BLaER1 (cell line): Measurements from ENCODE around the gene PPDPF.
"Not testable (repeated sequence)": the region's sequence is repeated elsewhere in the genome, so short reads cannot be mapped to it uniquely, and the experiment has no call there.

Experiments
- H3K27ac ChIP-seq: shearing (Covaris generic); formaldehyde crosslinking; 2 replicates; pipeline ENCODE4 v1.8.1; 2022
- H3K27me3 ChIP-seq: shearing (Covaris generic); formaldehyde crosslinking; 2 replicates; pipeline ENCODE4 v1.8.1; 2022
- H3K36me3 ChIP-seq: shearing (Covaris generic); formaldehyde crosslinking; 2 replicates; pipeline ENCODE4 v1.8.1; 2022
- H3K4me1 ChIP-seq: shearing (Covaris generic); formaldehyde crosslinking; 2 replicates; pipeline ENCODE4 v1.8.1; 2022
- H3K4me2 ChIP-seq: shearing (Covaris generic); formaldehyde crosslinking; 2 replicates; pipeline ENCODE4 v1.8.1; 2022
- H3K4me3 ChIP-seq: shearing (Covaris generic); formaldehyde crosslinking; 2 replicates; pipeline ENCODE4 v1.8.1; 2022
- H3K9ac ChIP-seq: shearing (Covaris generic); formaldehyde crosslinking; 2 replicates; pipeline ENCODE4 v1.8.1; 2022
- H3K9me3 ChIP-seq: shearing (Covaris generic); formaldehyde crosslinking; 2 replicates; pipeline ENCODE4 v1.8.1; 2022
- H4K20me1 ChIP-seq: shearing (Covaris generic); formaldehyde crosslinking; 2 replicates; pipeline ENCODE4 v1.8.1; 2022
- Cebpa-rat ChIP-seq: shearing (Covaris generic); IDR thresholded peaks from 2 replicates; pipeline ENCODE4 v1.8.1; 2022

Gene PPDPF

DNA sequence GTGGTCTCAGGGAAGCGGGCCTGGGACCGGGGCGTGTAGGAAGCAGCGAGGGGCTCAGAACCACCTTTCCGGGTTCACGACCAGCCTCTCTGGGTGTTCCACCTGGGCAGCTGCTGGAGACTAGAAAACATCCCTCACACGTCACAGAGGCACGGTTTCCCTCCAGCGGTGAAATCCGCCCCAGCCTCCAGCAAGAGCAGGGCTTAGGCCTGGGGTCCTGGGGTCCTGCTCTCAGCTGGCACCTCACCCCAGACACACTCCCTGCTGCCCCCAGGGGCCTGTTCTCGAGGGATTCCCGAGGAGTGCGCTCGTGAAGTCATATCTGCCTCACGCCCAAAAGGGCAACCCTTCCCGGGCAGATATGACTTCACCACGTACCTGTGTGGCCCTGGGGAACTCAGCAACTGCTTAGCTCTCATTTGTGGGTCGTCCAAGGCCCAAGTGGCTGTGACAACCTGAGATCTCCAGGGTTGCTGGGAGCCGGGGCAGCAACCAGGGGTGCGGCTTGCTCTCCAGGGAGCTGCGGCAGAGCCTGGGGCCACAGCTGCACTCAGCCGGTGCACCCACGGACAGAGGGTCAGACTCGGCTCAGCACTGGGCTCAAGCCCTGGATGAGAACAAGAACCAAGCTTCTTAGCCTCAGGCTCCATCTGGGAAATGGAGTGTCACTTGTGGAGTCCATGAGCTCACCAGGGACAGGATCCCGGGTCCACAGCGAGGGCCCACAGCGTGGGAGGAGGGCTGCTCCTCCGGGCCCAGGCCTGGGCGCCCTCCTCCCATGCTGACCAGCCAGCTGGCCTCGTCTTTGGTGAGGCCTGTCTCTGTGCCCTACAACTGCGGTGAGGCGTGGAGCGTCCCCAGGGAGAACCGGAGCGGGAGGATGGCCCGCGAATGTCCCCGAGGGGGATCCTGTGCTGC is 34.1 kb downstream of the PPDPF start:
- H3K4me2 ChIP-seq: peak overlapping the region; percentile 100
- peaks cover 51% of the 10 kb centered on the region for H3K4me1 ChIP-seq
- H3K4me3 ChIP-seq: peak overlapping the region; percentile 74
- peaks cover 67% of the 10 kb centered on the region for H4K20me1 ChIP-seq
- H3K27ac ChIP-seq: no peak overlapping the region
- peaks cover 64% of the 10 kb centered on the region for H3K27me3 ChIP-seq
- no peaks in the 10 kb centered on the region for H3K36me3 ChIP-seq
- no peak for TF ChIP-seq Cebpa-rat
- peak overlapping the region; percentile 71 for H3K9ac ChIP-seq
- no peaks in the 10 kb centered on the region for H3K9me3 ChIP-seq

DNA sequence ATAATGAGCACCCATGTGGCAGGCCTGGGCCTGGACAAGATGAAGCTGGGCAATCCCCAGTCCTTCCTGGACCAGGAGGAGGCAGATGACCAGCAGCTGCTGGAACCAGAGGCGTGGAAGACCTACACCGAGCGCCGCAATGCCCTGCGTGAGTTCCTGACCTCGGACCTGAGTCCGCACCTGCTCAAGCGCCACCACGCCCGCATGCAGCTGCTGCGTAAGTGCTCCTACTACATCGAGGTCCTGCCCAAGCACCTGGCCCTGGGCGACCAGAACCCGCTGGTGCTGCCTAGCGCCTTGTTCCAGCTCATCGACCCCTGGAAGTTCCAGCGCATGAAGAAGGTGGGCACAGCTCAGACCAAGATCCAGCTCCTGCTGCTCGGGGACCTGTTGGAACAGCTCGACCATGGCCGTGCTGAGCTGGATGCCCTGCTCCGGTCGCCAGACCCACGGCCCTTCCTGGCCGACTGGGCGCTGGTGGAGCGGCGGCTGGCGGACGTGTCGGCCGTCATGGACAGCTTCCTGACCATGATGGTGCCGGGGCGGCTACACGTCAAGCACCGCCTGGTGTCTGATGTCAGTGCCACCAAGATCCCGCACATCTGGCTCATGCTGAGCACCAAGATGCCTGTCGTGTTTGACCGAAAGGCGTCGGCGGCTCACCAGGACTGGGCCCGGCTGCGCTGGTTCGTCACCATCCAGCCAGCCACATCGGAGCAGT is 35.3 kb downstream of the PPDPF start:
- H3K27ac ChIP-seq: no peak overlapping the region
- no peak for TF ChIP-seq Cebpa-rat

GRCh38 chr20:63556873-63557478 is 36.4 kb downstream of the PPDPF start:
- Histone ChIP-seq H3K9me3 (no peaks in the 10 kb centered on the region), H3K36me3 (no peaks in the 10 kb centered on the region), H3K9ac (no peak overlapping the region), H3K27me3 (peaks cover 59% of the 10 kb centered on the region), H4K20me1 (peaks cover 70% of the 10 kb centered on the region), H3K4me3 (no peak overlapping the region), H3K4me2 (no peak overlapping the region), H3K4me1 (peaks cover 54% of the 10 kb centered on the region), H3K27ac (no peak overlapping the region)
- TF ChIP-seq Cebpa-rat: no peak

More for the DNA sequence above, 35.3 kb downstream of the PPDPF start:
- Histone ChIP-seq H3K36me3 (no peaks in the 10 kb centered on the region), H3K9ac (no peak overlapping the region), H3K4me2 (peak overlapping the region; percentile 100), H3K4me3 (no peak overlapping the region), H3K4me1 (peaks cover 54% of the 10 kb centered on the region), H4K20me1 (peaks cover 66% of the 10 kb centered on the region), H3K27me3 (peaks cover 59% of the 10 kb centered on the region), H3K9me3 (no peaks in the 10 kb centered on the region)

- no peak overlapping the region for H3K9ac ChIP-seq
- H3K9me3 ChIP-seq: no peaks in the 10 kb centered on the region
- H3K4me1 ChIP-seq: peaks cover 54% of the 10 kb centered on the region
- no peak overlapping the region for H3K4me2 ChIP-seq
- TF ChIP-seq Cebpa-rat: no peak
- no peak overlapping the region for H3K27ac ChIP-seq
- peaks cover 54% of the 10 kb centered on the region for H3K27me3 ChIP-seq
- no peaks in the 10 kb centered on the region for H3K36me3 ChIP-seq
- no peak overlapping the region for H3K4me3 ChIP-seq
- H4K20me1 ChIP-seq: peaks cover 70% of the 10 kb centered on the region
Measured at GRCh38 chr20:63557481-63557891, 36.9 kb downstream of the PPDPF start.

GRCh38 chr20:63558804-63559484 is 38.4 kb downstream of the PPDPF start:
- H3K4me1 ChIP-seq: peaks cover 62% of the 10 kb centered on the region
- no peak overlapping the region for H3K9ac ChIP-seq
- H3K9me3 ChIP-seq: no peaks in the 10 kb centered on the region
- H4K20me1 ChIP-seq: peaks cover 78% of the 10 kb centered on the region
- no peaks in the 10 kb centered on the region for H3K36me3 ChIP-seq
- no peak for TF ChIP-seq Cebpa-rat
- no peak overlapping the region for H3K4me3 ChIP-seq
- peaks cover 64% of the 10 kb centered on the region for H3K27me3 ChIP-seq
- H3K4me2 ChIP-seq: no peak overlapping the region
- H3K27ac ChIP-seq: no peak overlapping the region

DNA sequence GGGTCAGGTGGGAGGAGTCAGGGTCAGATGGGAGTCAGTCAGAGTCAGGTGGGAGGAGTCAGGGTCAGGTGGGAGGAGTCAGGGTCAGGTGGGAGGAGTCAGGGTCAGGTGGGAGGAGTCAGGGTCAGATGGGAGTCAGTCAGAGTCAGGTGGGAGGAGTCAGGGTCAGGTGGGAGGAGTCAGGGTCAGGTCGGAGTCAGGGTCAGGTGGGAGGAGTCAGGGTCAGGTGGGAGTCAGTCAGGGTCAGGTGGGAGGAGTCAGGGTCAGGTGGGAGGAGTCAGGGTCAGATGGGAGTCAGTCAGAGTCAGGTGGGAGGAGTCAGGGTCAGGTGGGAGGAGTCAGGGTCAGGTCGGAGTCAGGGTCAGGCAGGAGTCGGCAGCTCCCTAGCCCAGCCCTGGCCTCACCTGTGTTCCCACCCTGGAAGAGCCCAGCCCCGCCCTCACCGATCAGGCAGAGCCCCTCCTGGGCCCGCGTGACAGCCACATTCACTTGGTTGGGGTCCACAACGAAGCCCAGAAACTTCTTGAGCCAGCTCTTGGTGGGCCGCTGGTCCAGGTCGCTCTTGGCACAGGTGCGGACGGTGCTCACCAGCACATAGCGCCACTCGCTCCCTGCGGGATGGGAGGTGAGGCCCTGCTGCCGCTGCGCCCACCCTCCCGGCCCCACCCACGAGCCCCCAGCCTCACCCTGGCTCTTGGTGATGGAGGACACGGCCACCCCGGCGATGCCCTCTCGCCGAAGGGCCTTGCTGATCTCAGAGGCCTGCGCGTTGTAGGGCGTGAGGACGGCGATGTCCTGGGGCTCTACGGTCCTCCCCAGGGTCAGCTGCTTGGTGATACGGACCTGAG is 39.1 kb downstream of the PPDPF start:
- H3K36me3 ChIP-seq, H3K27ac ChIP-seq, H3K4me3 ChIP-seq, H3K9ac ChIP-seq, H3K4me2 ChIP-seq, H3K9me3 ChIP-seq: not testable (repeated sequence)
- peaks cover 79% of the 10 kb centered on the region for H4K20me1 ChIP-seq
- H3K4me1 ChIP-seq: peaks cover 58% of the 10 kb centered on the region
- H3K27me3 ChIP-seq: peaks cover 66% of the 10 kb centered on the region

- Histone ChIP-seq H3K4me2 (no peak overlapping the region), H3K9ac (no peak overlapping the region)
Measured at GRCh38 chr20:63560333-63560805, 39.8 kb downstream of the PPDPF start.

DNA sequence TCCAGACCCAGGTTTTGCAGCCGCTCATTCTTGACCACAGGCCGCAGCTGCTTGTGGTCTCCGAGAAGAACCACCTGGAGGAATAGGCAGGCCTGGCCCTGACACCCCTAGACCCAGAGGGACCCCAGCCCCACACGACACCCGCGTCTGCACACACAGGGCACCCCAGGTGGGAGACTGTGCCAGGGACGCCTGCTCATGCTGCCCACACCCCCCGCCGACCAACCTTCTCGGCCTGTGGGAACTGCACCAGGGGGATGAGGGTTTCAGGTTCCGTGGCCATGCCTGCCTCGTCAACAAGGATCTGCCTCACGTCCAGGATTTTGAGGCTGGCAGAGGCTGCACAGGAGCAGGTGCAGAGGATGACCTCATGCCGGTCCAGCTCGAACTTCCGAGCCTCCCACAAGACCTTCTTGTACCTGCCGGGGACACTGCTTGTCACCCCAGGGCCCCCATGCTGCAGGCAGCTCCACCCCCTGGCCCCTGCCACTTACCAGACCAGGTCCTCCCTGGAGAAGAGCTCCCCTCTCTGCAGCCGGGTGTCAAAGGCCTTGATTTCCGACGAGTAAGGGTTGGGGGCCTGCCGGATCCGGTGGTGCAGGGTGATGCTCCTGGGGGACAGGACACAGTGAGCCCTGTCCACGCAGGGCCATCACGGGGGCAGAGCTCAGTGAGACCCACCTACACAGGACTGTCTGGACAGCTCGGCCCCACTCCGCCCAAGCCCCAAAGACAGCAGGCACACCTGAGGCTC is 40.5 kb downstream of the PPDPF start:
- Histone ChIP-seq H3K36me3 (no peaks in the 10 kb centered on the region), H3K9ac (no peak overlapping the region), H3K27ac (no peak overlapping the region), H3K4me2 (peak overlapping the region; percentile 100), H3K4me1 (peaks cover 44% of the 10 kb centered on the region), H3K9me3 (no peaks in the 10 kb centered on the region), H3K4me3 (no peak overlapping the region), H3K27me3 (peaks cover 66% of the 10 kb centered on the region), H4K20me1 (peaks cover 79% of the 10 kb centered on the region)
- no peak for TF ChIP-seq Cebpa-rat

More at GRCh38 chr20:63560333-63560805, 39.8 kb downstream of the PPDPF start:
- H4K20me1 ChIP-seq: peaks cover 79% of the 10 kb centered on the region
- H3K27ac ChIP-seq: no peak overlapping the region
- H3K9me3 ChIP-seq: no peaks in the 10 kb centered on the region
- peaks cover 51% of the 10 kb centered on the region for H3K4me1 ChIP-seq
- no peak for TF ChIP-seq Cebpa-rat
- H3K36me3 ChIP-seq: no peaks in the 10 kb centered on the region
- H3K27me3 ChIP-seq: peaks cover 66% of the 10 kb centered on the region
- H3K4me3 ChIP-seq: no peak overlapping the region
